Lower lobe of right lung (tissue), 2 donors: ENCODE measurements around the gene LRRFIP1. TPM values are rescaled to one million over a fixed set of nuclear protein-coding genes. Genes with fewer than 3 reads are reported as not detected.

ENCODE experiments used
- ATAC-seq, 2 donors: fragments of 200-7000 bp; cut with Tn5 transposase; one replicate each; pipeline ENCODE4 v1.9.1; 2020 to 2022; ENCODE audit warnings: mild to moderate bottlenecking in 2 of 2, moderate library complexity in 2 of 2
- DNase-seq: peaks from one replicate; pipeline ENCODE4 v3.0.0-alpha.2; 2020
- H3K27ac ChIP-seq: fragments of 200-600 bp; one replicate; pipeline ENCODE4 v1.8.0; 2022
- H3K27me3 ChIP-seq: fragments of 200-600 bp; one replicate; pipeline ENCODE4 v1.8.0; 2022; ENCODE audit warnings: low read depth
- H3K36me3 ChIP-seq: fragments of 200-600 bp; one replicate; pipeline ENCODE4 v1.8.0; 2022; ENCODE audit warnings: mild to moderate bottlenecking
- H3K4me1 ChIP-seq: fragments of 200-600 bp; one replicate; pipeline ENCODE4 v1.8.0; 2022
- H3K4me3 ChIP-seq: fragments of 200-600 bp; one replicate; pipeline ENCODE4 v1.8.0; 2022; ENCODE audit warnings: mild to moderate bottlenecking
- H3K9me3 ChIP-seq: fragments of 200-600 bp; one replicate; pipeline ENCODE4 v1.8.0; 2022
- CTCF ChIP-seq: fragments of 200-600 bp; IDR thresholded peaks from one replicate; pipeline ENCODE4 v1.8.0; 2022; ENCODE audit warnings: antibody characterized with exemption, mild to moderate bottlenecking
- intact Hi-C: fragments of 100-400 bp; cut with DNase I; formaldehyde crosslinking; loops from one replicate; pipeline ENCODE4 v1.11.0; 2022
- total RNA-seq: library from RNA; stranded (reverse); fragmentation: NEBNext Ultra II Directional; extraction: Animal tissue kit (Norgen Biotek cat#: 25700); gene quantifications from one replicate; pipeline ENCODE4 v1.2.1, GENCODE V29; 2021
- donor health status: DM: no; HTN: yes; CAD: no; lungs with severe emphysema.

LRRFIP1 gene
- total RNA-seq, 1 donor from 2014 or later = 180 TPM

GRCh38 chr2:237650455-237650850, 23.1 kb downstream of the LRRFIP1 start:
- peak; percentile 94 to 95 for ATAC-seq
- DNase-seq = peak; percentile 82
- Histone ChIP-seq H3K9me3 (no peaks in the 10 kb centered on the region), H3K4me3 (no peak overlapping the region), H3K27ac (no peak overlapping the region), H3K4me1 (no peaks in the 10 kb centered on the region), H3K36me3 (peaks cover 3% of the 10 kb centered on the region), H3K27me3 (no peaks in the 10 kb centered on the region)
- intact Hi-C loops = no loop called here
- TF ChIP-seq CTCF = no peak

GRCh38 chr2:237651761-237652160, 24.4 kb downstream of the LRRFIP1 start:
- Histone ChIP-seq H3K4me1 (no peaks in the 10 kb centered on the region), H3K27ac (no peak overlapping the region), H3K9me3 (no peaks in the 10 kb centered on the region), H3K4me3 (no peak overlapping the region), H3K27me3 (no peaks in the 10 kb centered on the region), H3K36me3 (no peaks in the 10 kb centered on the region)
- no peak for DNase-seq
- no peak for TF ChIP-seq CTCF
- intact Hi-C loops = no loop called here
- no peak for ATAC-seq

- intact Hi-C loops = no loop called here
- no peak for DNase-seq
- Histone ChIP-seq H3K9me3 (no peaks in the 10 kb centered on the region), H3K27ac (no peak overlapping the region), H3K36me3 (no peaks in the 10 kb centered on the region), H3K27me3 (no peaks in the 10 kb centered on the region), H3K4me1 (no peaks in the 10 kb centered on the region), H3K4me3 (no peak overlapping the region)
- ATAC-seq = no peak
- TF ChIP-seq CTCF = no peak
These were observed 24.8 kb downstream of the LRRFIP1 start for GRCh38 chr2:237652181-237652580.

- H3K36me3 ChIP-seq = no peaks in the 10 kb centered on the region
- H3K27ac ChIP-seq = no peak overlapping the region
- ATAC-seq (no peak), DNase-seq (no peak)
- no peaks in the 10 kb centered on the region for H3K4me1 ChIP-seq
- H3K9me3 ChIP-seq = no peaks in the 10 kb centered on the region
- no peaks in the 10 kb centered on the region for H3K27me3 ChIP-seq
- H3K4me3 ChIP-seq = no peak overlapping the region
- intact Hi-C loops = no loop called here
- TF ChIP-seq CTCF = no peak
These were observed 25.5 kb downstream of the LRRFIP1 start for GRCh38 chr2:237652854-237653253.

GRCh38 chr2:237653776-237654558, 26.6 kb downstream of the LRRFIP1 start:
- no peak for DNase-seq
- H3K4me3 ChIP-seq = no peak overlapping the region
- no peaks in the 10 kb centered on the region for H3K4me1 ChIP-seq
- ATAC-seq = no peak
- no peaks in the 10 kb centered on the region for H3K27me3 ChIP-seq
- TF ChIP-seq CTCF = no peak
- intact Hi-C loops = no loop called here
- no peaks in the 10 kb centered on the region for H3K9me3 ChIP-seq
- no peak overlapping the region for H3K27ac ChIP-seq
- no peaks in the 10 kb centered on the region for H3K36me3 ChIP-seq
